GF-D8 (cell line): ENCODE data around the gene UBASH3B.
"Not testable (repeated sequence)": the region's sequence is repeated elsewhere in the genome, so short reads cannot be mapped to it uniquely, and the experiment has no call there.

ENCODE experiments used
- DNase-seq: peaks from one replicate; lab custom pipeline; 2025; lab: John Stamatoyannopoulos, UW

The UBASH3B gene

DNA sequence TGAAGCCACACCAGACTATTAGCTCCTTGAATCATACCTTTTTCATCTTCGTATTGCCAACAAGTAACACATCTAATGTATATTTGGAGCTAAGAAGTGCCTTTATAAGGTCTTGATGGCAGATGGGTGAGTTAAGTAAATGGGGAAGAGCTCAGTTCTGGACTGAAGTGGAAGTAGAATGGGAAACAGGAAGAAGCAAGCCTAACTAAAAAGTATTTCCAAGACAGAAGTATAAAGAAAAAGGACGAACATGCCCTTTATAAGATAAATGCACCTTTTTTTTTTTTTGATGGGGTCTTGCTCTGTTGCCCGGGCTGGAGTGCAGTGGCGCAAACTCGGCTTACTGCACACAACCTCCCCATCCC, 197.3 kb downstream of the UBASH3B start:
- DNase-seq = no peak

- DNase-seq = no peak
These were observed 197.7 kb downstream of the UBASH3B start for GRCh38 chr11:122853261-122853660.

GRCh38 chr11:122853971-122854446, 198.5 kb downstream of the UBASH3B start:
- DNase-seq = peak; percentile 82

DNA sequence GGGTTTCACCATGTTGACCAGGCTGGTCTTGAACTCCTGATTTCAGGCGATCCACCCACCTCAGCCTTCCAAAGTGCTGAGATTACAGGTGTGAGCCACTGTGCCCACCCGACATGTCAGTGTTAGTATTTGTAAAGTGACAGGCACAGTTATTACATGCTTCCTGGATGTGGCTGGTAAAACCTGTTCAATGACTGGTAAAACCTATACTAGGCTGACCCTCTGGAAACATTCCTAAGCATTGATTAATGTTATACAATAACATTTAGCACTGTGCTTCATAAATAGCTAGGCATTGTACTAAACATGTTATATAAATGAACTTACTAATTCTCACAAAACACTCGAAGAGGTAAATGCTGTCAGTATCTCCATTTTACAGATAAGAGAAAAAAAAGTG, 206.1 kb downstream of the UBASH3B start:
- no peak for DNase-seq

GRCh38 chr11:122862091-122862490, 206.6 kb downstream of the UBASH3B start:
- no peak for DNase-seq

- not testable (repeated sequence) for DNase-seq
These were observed 207.6 kb downstream of the UBASH3B start for GRCh38 chr11:122863154-122863553.

- no peak for DNase-seq
These were observed 208.3 kb downstream of the UBASH3B start for GRCh38 chr11:122863704-122864326.
